Measurements from ENCODE around the gene MED26. TPM values are rescaled to one million over a fixed set of nuclear protein-coding genes. Genes with fewer than 3 reads are reported as not detected.
A peak's percentile ranks its signal among the peaks of the same experiment; 100 is the strongest.
"Not testable (repeated sequence)": the region's sequence is repeated elsewhere in the genome, so short reads cannot be mapped to it uniquely, and the experiment has no call there.

The MED26 gene
- total RNA-seq, 4 donors from 2014 or later = 7.2 to 15.5 (median 8.2) TPM

GRCh38 chr19:16554776-16555175 lies 73.2 kb downstream of the MED26 start:
- ATAC-seq (ENCODE audit: low FRiP score) = no peak
- TF ChIP-seq CTCF (IDR thresholded peaks at IDR 0.05) = no peak

GRCh38 chr19:16551902-16552301 lies 76.1 kb downstream of the MED26 start:
- not testable (repeated sequence) for DNase-seq (ENCODE audit: low spot score); ATAC-seq (ENCODE audit: low FRiP score)

More at GRCh38 chr19:16554776-16555175, 73.2 kb downstream of the MED26 start:
- DNase-seq (ENCODE audit: low spot score) = no peak

GRCh38 chr19:16548956-16549355 lies 79.0 kb downstream of the MED26 start:
- ATAC-seq (ENCODE audit: low FRiP score) (no peak), DNase-seq (ENCODE audit: low spot score) (no peak)
- TF ChIP-seq CTCF (IDR thresholded peaks at IDR 0.05) = no peak

GRCh38 chr19:16544473-16545231 lies 83.4 kb downstream of the MED26 start:
- ATAC-seq (ENCODE audit: low FRiP score) (no peak), DNase-seq (ENCODE audit: low spot score) (no peak)
- TF ChIP-seq CTCF (IDR thresholded peaks at IDR 0.05) = no peak

- not testable (repeated sequence) for ATAC-seq (ENCODE audit: low FRiP score)
Measured at GRCh38 chr19:16543734-16544133, 84.3 kb downstream of the MED26 start.

GRCh38 chr19:16542910-16543472 lies 85.0 kb downstream of the MED26 start:
- TF ChIP-seq CTCF (IDR thresholded peaks at IDR 0.05) = no peak
- no peak for ATAC-seq (ENCODE audit: low FRiP score)

More at GRCh38 chr19:16543734-16544133, 84.3 kb downstream of the MED26 start:
- DNase-seq (ENCODE audit: low spot score) = not testable (repeated sequence)

GRCh38 chr19:16542045-16542909 lies 85.7 kb downstream of the MED26 start, which contains the start of gene CHERP:
Gene CHERP (minus strand): TSS chr19:16542437. CDS start chr19:16542378, 59 bp downstream.
- ATAC-seq (ENCODE audit: low FRiP score) = peak; percentile 97
- TF ChIP-seq CTCF (IDR thresholded peaks at IDR 0.05) = no peak
- DNase-seq (ENCODE audit: low spot score) = peak; percentile 77

More at GRCh38 chr19:16542910-16543472, 85.0 kb downstream of the MED26 start:
- DNase-seq (ENCODE audit: low spot score) = no peak
